ENCODE data around the gene KLHL26. TPM values are rescaled to one million over a fixed set of nuclear protein-coding genes. Genes with fewer than 3 reads are reported as not detected.

The KLHL26 gene
- total and polyA plus RNA-seq, 4 donors = 2.3 to 5.9 (median 2.4) TPM

DNA sequence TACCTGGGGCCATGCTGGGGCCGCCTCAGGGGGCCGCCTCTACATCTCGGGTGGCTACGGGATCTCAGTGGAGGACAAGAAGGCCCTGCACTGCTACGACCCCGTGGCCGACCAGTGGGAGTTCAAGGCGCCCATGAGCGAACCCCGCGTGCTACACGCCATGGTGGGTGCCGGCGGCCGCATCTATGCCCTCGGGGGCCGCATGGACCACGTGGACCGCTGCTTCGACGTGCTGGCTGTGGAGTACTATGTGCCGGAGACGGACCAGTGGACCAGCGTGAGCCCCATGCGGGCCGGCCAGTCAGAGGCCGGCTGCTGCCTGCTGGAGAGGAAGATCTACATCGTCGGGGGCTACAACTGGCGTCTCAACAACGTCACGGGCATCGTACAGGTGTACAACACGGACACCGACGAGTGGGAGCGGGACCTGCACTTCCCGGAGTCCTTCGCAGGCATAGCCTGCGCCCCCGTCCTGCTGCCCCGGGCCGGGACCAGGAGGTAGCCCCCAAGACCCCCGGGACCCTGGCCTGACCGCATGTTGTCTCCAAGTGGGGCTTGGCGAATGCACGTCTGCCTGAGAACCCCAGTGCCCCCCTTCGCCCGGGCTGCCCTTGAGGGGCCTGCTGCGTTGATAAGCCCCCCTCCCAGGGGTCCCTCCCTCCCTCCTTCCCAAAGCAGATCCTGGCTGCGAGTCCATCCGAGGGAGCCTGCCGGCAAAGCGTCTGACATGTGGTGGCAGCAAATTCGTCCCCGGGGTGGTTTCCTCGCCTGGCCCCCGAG lies 32.1 kb downstream of the KLHL26 start:
- H3K4me1 ChIP-seq (ENCODE audit: control insufficient read depth in 4 of 4, insufficient read depth in 4 of 4, low read length in 3 of 4) = no peaks in the 10 kb centered on the region
- H3K9ac ChIP-seq (ENCODE audit: low read depth in 1 of 2, low read length in 2 of 2) = no peak overlapping the region
- TF ChIP-seq RXRA (IDR thresholded peaks at IDR 0.05) (no peak), SP1 (IDR thresholded peaks at IDR 0.05) (no peak), ZBTB33 (IDR thresholded peaks at IDR 0.05) (no peak), JUND (IDR thresholded peaks at IDR 0.05) (no peak), FOXA1 (IDR thresholded peaks at IDR 0.05) (no peak)
- TF ChIP-seq, protein P1, sequence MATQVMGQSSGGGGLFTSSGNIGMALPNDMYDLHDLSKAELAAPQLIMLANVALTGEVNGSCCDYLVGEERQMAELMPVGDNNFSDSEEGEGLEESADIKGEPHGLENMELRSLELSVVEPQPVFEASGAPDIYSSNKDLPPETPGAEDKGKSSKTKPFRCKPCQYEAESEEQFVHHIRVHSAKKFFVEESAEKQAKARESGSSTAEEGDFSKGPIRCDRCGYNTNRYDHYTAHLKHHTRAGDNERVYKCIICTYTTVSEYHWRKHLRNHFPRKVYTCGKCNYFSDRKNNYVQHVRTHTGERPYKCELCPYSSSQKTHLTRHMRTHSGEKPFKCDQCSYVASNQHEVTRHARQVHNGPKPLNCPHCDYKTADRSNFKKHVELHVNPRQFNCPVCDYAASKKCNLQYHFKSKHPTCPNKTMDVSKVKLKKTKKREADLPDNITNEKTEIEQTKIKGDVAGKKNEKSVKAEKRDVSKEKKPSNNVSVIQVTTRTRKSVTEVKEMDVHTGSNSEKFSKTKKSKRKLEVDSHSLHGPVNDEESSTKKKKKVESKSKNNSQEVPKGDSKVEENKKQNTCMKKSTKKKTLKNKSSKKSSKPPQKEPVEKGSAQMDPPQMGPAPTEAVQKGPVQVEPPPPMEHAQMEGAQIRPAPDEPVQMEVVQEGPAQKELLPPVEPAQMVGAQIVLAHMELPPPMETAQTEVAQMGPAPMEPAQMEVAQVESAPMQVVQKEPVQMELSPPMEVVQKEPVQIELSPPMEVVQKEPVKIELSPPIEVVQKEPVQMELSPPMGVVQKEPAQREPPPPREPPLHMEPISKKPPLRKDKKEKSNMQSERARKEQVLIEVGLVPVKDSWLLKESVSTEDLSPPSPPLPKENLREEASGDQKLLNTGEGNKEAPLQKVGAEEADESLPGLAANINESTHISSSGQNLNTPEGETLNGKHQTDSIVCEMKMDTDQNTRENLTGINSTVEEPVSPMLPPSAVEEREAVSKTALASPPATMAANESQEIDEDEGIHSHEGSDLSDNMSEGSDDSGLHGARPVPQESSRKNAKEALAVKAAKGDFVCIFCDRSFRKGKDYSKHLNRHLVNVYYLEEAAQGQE (IDR thresholded peaks at IDR 0.05) = no peak
- TF ChIP-seq, protein P2, sequence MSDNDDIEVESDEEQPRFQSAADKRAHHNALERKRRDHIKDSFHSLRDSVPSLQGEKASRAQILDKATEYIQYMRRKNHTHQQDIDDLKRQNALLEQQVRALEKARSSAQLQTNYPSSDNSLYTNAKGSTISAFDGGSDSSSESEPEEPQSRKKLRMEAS (IDR thresholded peaks at IDR 0.05) = no peak
- H3K27ac ChIP-seq (ENCODE audit: low read depth in 1 of 2, low read length in 2 of 2) = no peak overlapping the region
- no peak for DNase-seq (ENCODE audit: low spot score)
- WGBS = 98% methylated on average over 58 of the region's 58 CpGs
- no peak overlapping the region for H3K4me3 ChIP-seq (ENCODE audit: low read depth in 1 of 3, low read length in 3 of 3)
- peaks cover 0 to 23% (median 10%) of the 10 kb centered on the region in 4 donors for H3K36me3 ChIP-seq (ENCODE audit: control insufficient read depth in 4 of 4, insufficient read depth in 3 of 4, low read depth in 1 of 4, low read length in 3 of 4)
- no peaks in the 10 kb centered on the region for H3K9me3 ChIP-seq (ENCODE audit: control insufficient read depth in 4 of 4, low read length in 3 of 4)
- H3K27me3 ChIP-seq (ENCODE audit: control insufficient read depth in 4 of 4, insufficient read depth in 4 of 4, low read length in 3 of 4) = no peaks in the 10 kb centered on the region

GRCh38 chr19:18669524-18669817 lies 32.6 kb downstream of the KLHL26 start:
- no peaks in the 10 kb centered on the region for H3K4me1 ChIP-seq (ENCODE audit: control insufficient read depth in 4 of 4, insufficient read depth in 4 of 4, low read length in 3 of 4)
- 95% methylated on average over 12 of the region's 12 CpGs for WGBS
- H3K36me3 ChIP-seq (ENCODE audit: control insufficient read depth in 4 of 4, insufficient read depth in 3 of 4, low read depth in 1 of 4, low read length in 3 of 4) = peaks cover 0 to 23% (median 10%) of the 10 kb centered on the region in 4 donors
- no peak for DNase-seq (ENCODE audit: low spot score)
- H3K9me3 ChIP-seq (ENCODE audit: control insufficient read depth in 4 of 4, low read length in 3 of 4) = no peaks in the 10 kb centered on the region
- TF ChIP-seq GABPA (IDR thresholded peaks at IDR 0.05 in 1 of 2, conservative IDR thresholded peaks at IDR 0.05 in 1 of 2) (no peak), ATF3 (IDR thresholded peaks at IDR 0.05) (no peak), SP1 (IDR thresholded peaks at IDR 0.05) (no peak), JUND (IDR thresholded peaks at IDR 0.05) (no peak), ZBTB33 (IDR thresholded peaks at IDR 0.05) (no peak), RAD21 (IDR thresholded peaks at IDR 0.05) (no peak), HNF4G (IDR thresholded peaks at IDR 0.05) (no peak), FOXA1 (IDR thresholded peaks at IDR 0.05) (no peak), YY1 (IDR thresholded peaks at IDR 0.05) (no peak), HNF4A (conservative IDR thresholded peaks at IDR 0.05) (no peak), NR2F2 (IDR thresholded peaks at IDR 0.05) (no peak), TAF1 (conservative IDR thresholded peaks at IDR 0.05) (no peak), RXRA (IDR thresholded peaks at IDR 0.05) (no peak)
- TF ChIP-seq, protein P2 (IDR thresholded peaks at IDR 0.05) = no peak
- TF ChIP-seq, protein P1 (IDR thresholded peaks at IDR 0.05) = no peak
- TF ChIP-seq, protein P3, sequence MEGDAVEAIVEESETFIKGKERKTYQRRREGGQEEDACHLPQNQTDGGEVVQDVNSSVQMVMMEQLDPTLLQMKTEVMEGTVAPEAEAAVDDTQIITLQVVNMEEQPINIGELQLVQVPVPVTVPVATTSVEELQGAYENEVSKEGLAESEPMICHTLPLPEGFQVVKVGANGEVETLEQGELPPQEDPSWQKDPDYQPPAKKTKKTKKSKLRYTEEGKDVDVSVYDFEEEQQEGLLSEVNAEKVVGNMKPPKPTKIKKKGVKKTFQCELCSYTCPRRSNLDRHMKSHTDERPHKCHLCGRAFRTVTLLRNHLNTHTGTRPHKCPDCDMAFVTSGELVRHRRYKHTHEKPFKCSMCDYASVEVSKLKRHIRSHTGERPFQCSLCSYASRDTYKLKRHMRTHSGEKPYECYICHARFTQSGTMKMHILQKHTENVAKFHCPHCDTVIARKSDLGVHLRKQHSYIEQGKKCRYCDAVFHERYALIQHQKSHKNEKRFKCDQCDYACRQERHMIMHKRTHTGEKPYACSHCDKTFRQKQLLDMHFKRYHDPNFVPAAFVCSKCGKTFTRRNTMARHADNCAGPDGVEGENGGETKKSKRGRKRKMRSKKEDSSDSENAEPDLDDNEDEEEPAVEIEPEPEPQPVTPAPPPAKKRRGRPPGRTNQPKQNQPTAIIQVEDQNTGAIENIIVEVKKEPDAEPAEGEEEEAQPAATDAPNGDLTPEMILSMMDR (IDR thresholded peaks at IDR 0.05; ENCODE audit: low read depth, low read length, missing input control) = no peak
- H3K9ac ChIP-seq (ENCODE audit: low read depth in 1 of 2, low read length in 2 of 2) = no peak overlapping the region
- H3K27ac ChIP-seq (ENCODE audit: low read depth in 1 of 2, low read length in 2 of 2) = no peak overlapping the region
- H3K4me3 ChIP-seq (ENCODE audit: low read depth in 1 of 3, low read length in 3 of 3) = no peak overlapping the region
- H3K27me3 ChIP-seq (ENCODE audit: control insufficient read depth in 4 of 4, insufficient read depth in 4 of 4, low read length in 3 of 4) = no peaks in the 10 kb centered on the region

All from liver (tissue), 9 donors.